Adipocyte (in vitro differentiated cells): Measurements from ENCODE around the gene CCR9.

ENCODE experiments used
- DNase-seq: peaks from one replicate; pipeline ENCODE4 v3.0.0-alpha.2; 2015; ENCODE audit warnings: low read depth
- H3K27me3 ChIP-seq: replicated peaks from 2 replicates; pipeline ENCODE4 v1.7.0; 2013; ENCODE audit warnings: mild to moderate bottlenecking, low read length, moderate library complexity; ENCODE audit not compliant: control insufficient read depth, insufficient read depth
- H3K36me3 ChIP-seq: 2 replicates; pipeline ENCODE4 v1.7.0; 2013; ENCODE audit warnings: low read length, mild to moderate bottlenecking, moderate library complexity; ENCODE audit not compliant: control insufficient read depth, insufficient read depth, severe bottlenecking
- H3K4me1 ChIP-seq: 2 replicates; pipeline ENCODE4 v1.7.0; 2013; ENCODE audit warnings: mild to moderate bottlenecking, low read length, moderate library complexity; ENCODE audit not compliant: control insufficient read depth, insufficient read depth
- H3K4me3 ChIP-seq: 2 replicates; pipeline ENCODE4 v1.7.0; 2013; ENCODE audit warnings: mild to moderate bottlenecking, low read length, moderate library complexity
- H3K9ac ChIP-seq: 2 replicates; pipeline ENCODE4 v1.7.0; 2013; ENCODE audit warnings: mild to moderate bottlenecking, low read length, moderate library complexity
- H3K9me3 ChIP-seq: 2 replicates; pipeline ENCODE4 v1.7.0; 2013; ENCODE audit warnings: mild to moderate bottlenecking, low read length, moderate library complexity; ENCODE audit not compliant: control insufficient read depth

The CCR9 gene

GRCh38 chr3:45858809-45859543 lies 27.4 kb upstream of the CCR9 start:
- Histone ChIP-seq H3K4me1 (no peaks in the 10 kb centered on the region), H3K9me3 (peaks cover 24% of the 10 kb centered on the region), H3K9ac (no peak overlapping the region), H3K36me3 (no peaks in the 10 kb centered on the region), H3K27me3 (peaks cover 5% of the 10 kb centered on the region), H3K4me3 (no peak overlapping the region)
- no peak for DNase-seq

DNA sequence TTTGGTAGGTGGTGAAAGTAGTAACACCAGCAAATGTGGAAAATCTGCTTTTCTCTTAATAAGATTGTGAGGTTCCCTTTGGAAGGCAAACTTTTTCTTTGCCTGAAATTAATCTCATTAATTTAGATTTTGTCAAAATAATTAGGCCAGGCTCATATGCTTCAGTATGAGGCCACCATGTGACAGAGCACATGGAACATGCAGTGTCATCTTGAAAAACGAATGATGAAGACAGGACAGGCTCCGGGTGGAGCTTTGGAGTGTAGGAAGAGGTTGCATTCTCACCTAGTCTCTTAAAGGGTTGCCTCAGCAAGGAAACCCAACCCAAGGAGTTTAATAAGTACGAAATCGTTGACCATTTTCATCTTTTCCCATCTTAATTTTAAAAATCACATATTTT lies 25.9 kb upstream of the CCR9 start:
- Histone ChIP-seq H3K4me3 (no peak overlapping the region), H3K9ac (no peak overlapping the region), H3K9me3 (peaks cover 24% of the 10 kb centered on the region), H3K36me3 (no peaks in the 10 kb centered on the region), H3K27me3 (peaks cover 5% of the 10 kb centered on the region), H3K4me1 (no peaks in the 10 kb centered on the region)
- no peak for DNase-seq

GRCh38 chr3:45861043-45861719 lies 25.2 kb upstream of the CCR9 start:
- H3K9ac ChIP-seq: no peak overlapping the region
- H3K27me3 ChIP-seq: peaks cover 5% of the 10 kb centered on the region
- peaks cover 17% of the 10 kb centered on the region for H3K9me3 ChIP-seq
- H3K36me3 ChIP-seq: no peaks in the 10 kb centered on the region
- no peaks in the 10 kb centered on the region for H3K4me1 ChIP-seq
- DNase-seq: no peak
- no peak overlapping the region for H3K4me3 ChIP-seq

GRCh38 chr3:45864760-45865519 lies 21.4 kb upstream of the CCR9 start:
- H3K9ac ChIP-seq: no peak overlapping the region
- no peaks in the 10 kb centered on the region for H3K36me3 ChIP-seq
- H3K27me3 ChIP-seq: peaks cover 8% of the 10 kb centered on the region
- H3K9me3 ChIP-seq: peaks cover 13% of the 10 kb centered on the region
- DNase-seq: no peak
- H3K4me3 ChIP-seq: no peak overlapping the region
- H3K4me1 ChIP-seq: no peaks in the 10 kb centered on the region

DNA sequence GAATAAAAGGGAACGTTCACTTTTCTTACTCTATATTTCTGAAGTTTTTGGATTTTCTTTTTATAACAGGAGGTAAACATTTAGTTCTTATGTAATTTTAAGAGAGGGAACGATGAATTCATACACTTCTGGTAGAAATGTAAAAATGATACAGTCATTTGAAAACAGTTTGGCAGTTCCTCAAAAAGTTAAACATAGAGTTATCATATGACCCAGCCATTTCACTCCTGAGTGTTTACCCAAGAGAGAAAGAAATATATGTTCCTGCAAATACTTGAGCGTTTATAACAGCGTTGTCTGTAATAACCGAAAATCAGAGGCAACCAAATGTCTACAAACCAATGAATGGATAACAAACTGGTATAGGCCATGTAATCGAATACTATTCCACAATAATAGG lies 20.8 kb upstream of the CCR9 start:
- H3K36me3 ChIP-seq: no peaks in the 10 kb centered on the region
- H3K4me1 ChIP-seq: no peaks in the 10 kb centered on the region
- peaks cover 13% of the 10 kb centered on the region for H3K9me3 ChIP-seq
- no peak for DNase-seq
- H3K27me3 ChIP-seq: peaks cover 9% of the 10 kb centered on the region
- no peak overlapping the region for H3K9ac ChIP-seq
- H3K4me3 ChIP-seq: no peak overlapping the region

GRCh38 chr3:45868213-45868612 lies 18.1 kb upstream of the CCR9 start:
- Histone ChIP-seq H3K4me1 (no peaks in the 10 kb centered on the region), H3K4me3 (no peak overlapping the region), H3K27me3 (peaks cover 6% of the 10 kb centered on the region), H3K9ac (no peak overlapping the region), H3K36me3 (no peaks in the 10 kb centered on the region), H3K9me3 (peaks cover 14% of the 10 kb centered on the region)
- DNase-seq: no peak

- no peaks in the 10 kb centered on the region for H3K36me3 ChIP-seq
- no peaks in the 10 kb centered on the region for H3K4me1 ChIP-seq
Observed at GRCh38 chr3:45868650-45869049, 17.7 kb upstream of the CCR9 start.

GRCh38 chr3:45869638-45870037 lies 16.7 kb upstream of the CCR9 start:
- H3K9ac ChIP-seq: no peak overlapping the region
- no peak for DNase-seq
- no peaks in the 10 kb centered on the region for H3K36me3 ChIP-seq
- peaks cover 4% of the 10 kb centered on the region for H3K27me3 ChIP-seq
- no peaks in the 10 kb centered on the region for H3K4me1 ChIP-seq
- no peak overlapping the region for H3K4me3 ChIP-seq
- H3K9me3 ChIP-seq: peaks cover 15% of the 10 kb centered on the region

More at GRCh38 chr3:45868650-45869049, 17.7 kb upstream of the CCR9 start:
- no peak overlapping the region for H3K4me3 ChIP-seq
- peaks cover 4% of the 10 kb centered on the region for H3K27me3 ChIP-seq
- peaks cover 14% of the 10 kb centered on the region for H3K9me3 ChIP-seq
- no peak for DNase-seq
- no peak overlapping the region for H3K9ac ChIP-seq

GRCh38 chr3:45870099-45870498 lies 16.2 kb upstream of the CCR9 start:
- Histone ChIP-seq H3K9me3 (peaks cover 15% of the 10 kb centered on the region), H3K4me3 (no peak overlapping the region), H3K4me1 (no peaks in the 10 kb centered on the region), H3K27me3 (peaks cover 4% of the 10 kb centered on the region), H3K36me3 (no peaks in the 10 kb centered on the region), H3K9ac (no peak overlapping the region)
- DNase-seq: no peak

GRCh38 chr3:45871780-45872179 lies 14.6 kb upstream of the CCR9 start:
- H3K4me3 ChIP-seq: no peak overlapping the region
- H3K27me3 ChIP-seq: peaks cover 4% of the 10 kb centered on the region
- no peaks in the 10 kb centered on the region for H3K4me1 ChIP-seq
- H3K9ac ChIP-seq: no peak overlapping the region
- peaks cover 15% of the 10 kb centered on the region for H3K9me3 ChIP-seq
- DNase-seq: no peak
- H3K36me3 ChIP-seq: no peaks in the 10 kb centered on the region

GRCh38 chr3:45872569-45872968 lies 13.8 kb upstream of the CCR9 start:
- no peak for DNase-seq
- Histone ChIP-seq H3K27me3 (peaks cover 4% of the 10 kb centered on the region), H3K9me3 (peaks cover 15% of the 10 kb centered on the region)

More at GRCh38 chr3:45872569-45872968, 13.8 kb upstream of the CCR9 start:
- H3K4me3 ChIP-seq: no peak overlapping the region
- no peaks in the 10 kb centered on the region for H3K36me3 ChIP-seq
- no peak overlapping the region for H3K9ac ChIP-seq
- no peaks in the 10 kb centered on the region for H3K4me1 ChIP-seq
